ENCODE measurements around the gene RAB44.
"Not testable (repeated sequence)": the region's sequence is repeated elsewhere in the genome, so short reads cannot be mapped to it uniquely, and the experiment has no call there.

The RAB44 gene

GRCh38 chr6:36686668-36687513 is 10.7 kb upstream of the RAB44 start:
- DNase-seq (ENCODE audit: low read depth in 2 of 2), result no peak

GRCh38 chr6:36688063-36688738 is 9.4 kb upstream of the RAB44 start:
- DNase-seq (ENCODE audit: low read depth in 2 of 2), result no peak

- no peak for DNase-seq (ENCODE audit: low read depth in 2 of 2)
These were observed 8.9 kb upstream of the RAB44 start for GRCh38 chr6:36688739-36689075.

GRCh38 chr6:36691011-36691410 is 6.6 kb upstream of the RAB44 start:
- DNase-seq (ENCODE audit: low read depth in 2 of 2), result no peak

- DNase-seq (ENCODE audit: low read depth in 2 of 2), result peak in 1 of 2 donors; percentile 9
These were observed 6.0 kb upstream of the RAB44 start for GRCh38 chr6:36691612-36692011.

- DNase-seq (ENCODE audit: low read depth in 2 of 2), result no peak
These were observed 5.4 kb upstream of the RAB44 start for GRCh38 chr6:36692220-36692619.

- DNase-seq (ENCODE audit: low read depth in 2 of 2), result no peak
These were observed 4.5 kb upstream of the RAB44 start for GRCh38 chr6:36692861-36693702.

GRCh38 chr6:36694616-36695015 is 3.0 kb upstream of the RAB44 start:
- no peak for DNase-seq (ENCODE audit: low read depth in 2 of 2)

GRCh38 chr6:36695414-36695813 is 2.2 kb upstream of the RAB44 start:
- DNase-seq (ENCODE audit: low read depth in 2 of 2), result no peak

GRCh38 chr6:36698196-36698595 is 570 bp downstream of the RAB44 start:
- no peak for DNase-seq (ENCODE audit: low read depth in 2 of 2)

GRCh38 chr6:36698871-36699271 is 1.2 kb downstream of the RAB44 start:
- DNase-seq (ENCODE audit: low read depth in 2 of 2), result no peak

GRCh38 chr6:36699348-36699747 is 1.7 kb downstream of the RAB44 start:
- no peak for DNase-seq (ENCODE audit: low read depth in 2 of 2)

GRCh38 chr6:36700071-36700812 is 2.6 kb downstream of the RAB44 start:
- DNase-seq (ENCODE audit: low read depth in 2 of 2), result no peak

GRCh38 chr6:36700831-36701230 is 3.2 kb downstream of the RAB44 start:
- no peak for DNase-seq (ENCODE audit: low read depth in 2 of 2)

GRCh38 chr6:36701401-36701991 is 3.9 kb downstream of the RAB44 start:
- DNase-seq (ENCODE audit: low read depth in 2 of 2), result no peak

- no peak for DNase-seq (ENCODE audit: low read depth in 2 of 2)
These were observed 5.0 kb downstream of the RAB44 start for GRCh38 chr6:36702656-36703055.

- DNase-seq (ENCODE audit: low read depth in 2 of 2), result no peak
These were observed 5.5 kb downstream of the RAB44 start for GRCh38 chr6:36703081-36703606.

GRCh38 chr6:36703982-36704381 is 6.4 kb downstream of the RAB44 start:
- DNase-seq (ENCODE audit: low read depth in 2 of 2), result no peak

- DNase-seq (ENCODE audit: low read depth in 2 of 2), result not testable (repeated sequence)
These were observed 7.4 kb downstream of the RAB44 start for GRCh38 chr6:36704961-36705577.

GRCh38 chr6:36706339-36706738 is 8.7 kb downstream of the RAB44 start:
- DNase-seq (ENCODE audit: low read depth in 2 of 2), result no peak

GRCh38 chr6:36712816-36713215 is 15.2 kb downstream of the RAB44 start:
- no peak for DNase-seq (ENCODE audit: low read depth in 2 of 2)

Measured in stimulated activated CD8-positive, alpha-beta memory T cell treated with anti-CD3 and anti-CD28 coated beads, Interleukin-2, amount 100 ng/mL, for 48 hours (primary cell).